ENCODE data around the gene TAF6. TPM values are rescaled to one million over a fixed set of nuclear protein-coding genes. Genes with fewer than 3 reads are reported as not detected.

TAF6 gene
- total and polyA plus RNA-seq, 2 experiments from 2014 or later, result 56.3 to 141 TPM

GRCh38 chr7:100107125-100107737 lies 11.9 kb downstream of the TAF6 start:
- H3K27ac Mint-ChIP-seq, result no peak overlapping the region
- Histone ChIP-seq H2AFZ (no peak overlapping the region), H3K4me3 (no peak overlapping the region), H4K20me1 (replicated peaks; ENCODE audit: insufficient read depth) (no peaks in the 10 kb centered on the region), H3K4me1 (ENCODE audit: insufficient read depth) (peaks cover 5% of the 10 kb centered on the region; the same call in 1 of the 2 replicates), H3K27ac (ENCODE audit: low read depth) (no peak overlapping the region), H3K79me2 (replicated peaks; ENCODE audit: insufficient read depth) (peaks cover 5% of the 10 kb centered on the region; the same call in 1 of the 2 replicates), H3K9me2 (ENCODE audit: insufficient read depth) (no peaks in the 10 kb centered on the region), H3K4me2 (no peak overlapping the region), H3K36me3 (ENCODE audit: insufficient read depth) (peaks cover 17% of the 10 kb centered on the region; the same call in 1 of the 2 replicates), H3K27me3 (ENCODE audit: insufficient read depth) (no peaks in the 10 kb centered on the region), H3F3A (replicated peaks; ENCODE audit: low read depth) (peaks cover 4% of the 10 kb centered on the region; the same call in 1 of the 2 replicates)
- no peak for DNase-seq (ENCODE audit: low spot score)
- no peak for ATAC-seq
- no peak for TF ChIP-seq ETS1 (IDR thresholded peaks at IDR 0.05)
- TF ChIP-seq JUNB (IDR thresholded peaks at IDR 0.05; ENCODE audit: unreplicated experiment), result no peak
- TF ChIP-seq ZNF114 (CRISPR knock-in tag; IDR thresholded peaks at IDR 0.05), result no peak
- no peak for TF ChIP-seq ZNF462 (CRISPR knock-in tag; IDR thresholded peaks at IDR 0.05)
- TF ChIP-seq POLR2AphosphoS5 (IDR thresholded peaks at IDR 0.05; ENCODE audit: low read depth), result no peak; the same call in 1 of the 2 replicates
- TF ChIP-seq NANOG (IDR thresholded peaks at IDR 0.05; ENCODE audit: borderline replicate concordance), result no peak
- no peak for TF ChIP-seq STAT1 (IDR thresholded peaks at IDR 0.05; ENCODE audit: unreplicated experiment)
- no peak for TF ChIP-seq EZH2 (IDR thresholded peaks at IDR 0.05; ENCODE audit: low read depth, unreplicated experiment)
- no peak for TF ChIP-seq ZNF331 (CRISPR knock-in tag; IDR thresholded peaks at IDR 0.05; ENCODE audit: low read depth)
- no peak for TF ChIP-seq EZH2phosphoT487 (IDR thresholded peaks at IDR 0.05; ENCODE audit: unreplicated experiment)
- TF ChIP-seq REST (IDR thresholded peaks at IDR 0.05; ENCODE audit: unreplicated experiment), result no peak
- peaks cover 30% of the 10 kb centered on the region for H3K27me3 Mint-ChIP-seq (ENCODE audit: insufficient read depth, low read depth, poor library complexity)
- H3K9me3 Mint-ChIP-seq, result no peaks in the 10 kb centered on the region
- H3K4me1 Mint-ChIP-seq, result peaks cover 8% of the 10 kb centered on the region
- H3K36me3 Mint-ChIP-seq (ENCODE audit: low read depth), result peaks cover 81% of the 10 kb centered on the region
- H3K4me3 Mint-ChIP-seq, result no peak overlapping the region; the same call in 2 of the 3 replicates
